NT2/D1 (cell line): Measurements from ENCODE around the gene NUP35.

Experiments used
- SUZ12 ChIP-seq: IDR thresholded peaks from 2 replicates; pipeline ENCODE4 v1.6.1; 2011; ENCODE audit not compliant: insufficient read length, insufficient read depth; ENCODE audit errors: extremely low read depth
- YY1 ChIP-seq: IDR thresholded peaks from 2 replicates; pipeline ENCODE4 v1.6.1; 2011; ENCODE audit not compliant: insufficient read length, insufficient read depth

DNA sequence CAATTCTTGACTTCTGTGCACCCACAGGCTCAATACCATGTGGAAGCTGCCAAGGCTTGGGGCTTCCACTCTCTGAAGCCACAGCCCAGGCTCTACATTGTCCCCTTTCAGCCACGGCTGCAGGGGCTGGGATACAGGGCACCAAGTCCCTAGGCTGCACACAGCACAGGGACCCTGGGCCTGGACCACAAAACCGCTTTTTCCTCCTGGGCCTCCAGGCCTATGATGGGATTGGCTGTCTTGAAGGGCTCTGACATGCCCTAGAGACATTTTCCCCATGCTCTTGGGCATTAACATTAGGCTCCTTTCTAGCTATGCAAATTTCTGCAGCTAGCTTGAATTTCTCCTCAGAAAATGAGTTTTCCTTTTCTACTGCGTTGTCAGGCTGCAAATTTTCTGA, 29.7 kb downstream of the NUP35 start:
- no peak for TF ChIP-seq SUZ12
- no peak for TF ChIP-seq YY1
